HG02885 (cell line): Measurements from ENCODE around the gene PRR15.
A peak's percentile ranks its signal among the peaks of the same experiment; 100 is the strongest.

Experiments
- ATAC-seq: cut with Tn5 transposase; IDR thresholded peaks from one replicate; pipeline ENCODE4 v1.9.1; 2021; ENCODE audit warnings: mild to moderate bottlenecking; ENCODE audit not compliant: unreplicated experiment, poor library complexity

The PRR15 gene

GRCh38 chr7:29607889-29608288, 44.3 kb downstream of the PRR15 start:
- ATAC-seq = no peak

- peak; percentile 58 for ATAC-seq
These were observed 45.8 kb downstream of the PRR15 start for GRCh38 chr7:29609162-29610037.

- no peak for ATAC-seq
These were observed 46.5 kb downstream of the PRR15 start for GRCh38 chr7:29610086-29610485.

GRCh38 chr7:29611941-29612544, 48.4 kb downstream of the PRR15 start:
- no peak for ATAC-seq

GRCh38 chr7:29612596-29612995, 49.0 kb downstream of the PRR15 start:
- no peak for ATAC-seq

- no peak for ATAC-seq
These were observed 49.5 kb downstream of the PRR15 start for GRCh38 chr7:29613100-29613499.

- ATAC-seq = no peak
These were observed 50.6 kb downstream of the PRR15 start for GRCh38 chr7:29614229-29614628.
